Measurements from ENCODE around the gene DCAF8L2. TPM values are rescaled to one million over a fixed set of nuclear protein-coding genes. Genes with fewer than 3 reads are reported as not detected.

The DCAF8L2 gene
- total and polyA plus RNA-seq, 2 of the 13 experiments (the other 11 are each of a cell fraction or from before 2014, with no cell fraction given), result not detected

DNA sequence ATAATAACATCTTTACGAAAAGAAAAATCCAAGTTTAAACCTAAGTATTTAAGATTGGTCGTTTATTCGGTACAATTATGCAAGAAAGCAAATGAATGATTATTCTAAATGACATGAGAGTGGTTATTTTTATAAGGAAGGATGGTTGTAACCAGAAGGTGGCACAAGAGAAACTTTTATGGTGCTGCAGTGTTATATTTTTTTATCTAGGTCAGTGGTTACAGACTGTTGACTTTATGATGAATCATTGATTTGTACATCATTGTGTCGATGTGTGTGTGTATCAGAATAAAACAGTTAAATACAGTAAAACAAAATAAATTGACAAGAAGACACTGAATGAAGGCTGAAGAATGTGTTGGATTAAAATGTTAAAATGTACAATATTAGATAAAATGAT, 9.8 kb downstream of the DCAF8L2 start:
- 26% methylated on average over 4 of the region's 4 CpGs for WGBS (ENCODE audit: low lambda C conversion rate)
- no TSS peak for BruUV-seq (replicated peaks)
- Histone ChIP-seq H3K9me3 (ENCODE audit: low read length) (no peaks in the 10 kb centered on the region), H3K79me2 (ENCODE audit: insufficient read depth, low read length) (no peaks in the 10 kb centered on the region), H3K27ac (ENCODE audit: extremely low read length, insufficient read depth, low read length) (no peak overlapping the region), H3K4me3 (replicated peaks in 1 of 3; ENCODE audit: insufficient read depth in 1 of 3, low read depth in 2 of 3, low read length in 3 of 3) (no peak overlapping the region), H3K27me3 (ENCODE audit: control insufficient read depth in 1 of 2, insufficient read depth in 2 of 2, low read length in 2 of 2) (no peaks in the 10 kb centered on the region), H3K9ac (ENCODE audit: insufficient read depth, low read depth, low read length) (no peak overlapping the region), H4K20me1 (ENCODE audit: insufficient read depth, low read length) (no peaks in the 10 kb centered on the region), H3K36me3 (replicated peaks in 1 of 2; ENCODE audit: control insufficient read depth in 1 of 2, insufficient read depth in 2 of 2, low read length in 2 of 2) (no peaks in the 10 kb centered on the region), H2AFZ (ENCODE audit: low read length) (no peak overlapping the region), H3K4me2 (ENCODE audit: low read depth, low read length) (no peak overlapping the region), H3K4me1 (ENCODE audit: insufficient read depth, low read length) (no peaks in the 10 kb centered on the region)
- intact Hi-C loops (cut with micrococcal nuclease; ENCODE audit: unreplicated experiment), result no loop called here
- FAIRE-seq (peak; percentile 53), ATAC-seq (no peak), DNase-seq (ENCODE audit: low spot score) (peak; percentile 0)
- ChIA-PET POLR2A (no interaction called here), CTCF (ENCODE audit: low intra/inter-chr PET ratio, low total read pairs) (no interaction called here)
- in situ Hi-C loops (cut with HindIII; ENCODE audit: extremely low pct_ligation_motif_present, low pct_unique_long_range_greater_than_20kb), result no loop called here
- TF ChIP-seq IKZF1 (IDR thresholded peaks at IDR 0.05) (no peak), HNF4A (CRISPR knock-in tag; IDR thresholded peaks at IDR 0.05) (no peak), CBX1 (IDR thresholded peaks at IDR 0.05; ENCODE audit: low read depth) (no peak), ZNF816 (CRISPR knock-in tag; IDR thresholded peaks at IDR 0.05; ENCODE audit: borderline replicate concordance) (no peak), ZNF460 (CRISPR knock-in tag; IDR thresholded peaks at IDR 0.05; ENCODE audit: borderline replicate concordance) (no peak), ZBTB7B (CRISPR knock-in tag; IDR thresholded peaks at IDR 0.05) (no peak), ZNF792 (CRISPR knock-in tag; IDR thresholded peaks at IDR 0.05) (no peak), RFX3 (CRISPR knock-in tag; IDR thresholded peaks at IDR 0.05) (no peak), RELA (CRISPR knock-in tag; IDR thresholded peaks at IDR 0.05) (no peak), ZNF34 (CRISPR knock-in tag; IDR thresholded peaks at IDR 0.05; ENCODE audit: borderline replicate concordance) (no peak)
- TF ChIP-seq, protein P1, sequence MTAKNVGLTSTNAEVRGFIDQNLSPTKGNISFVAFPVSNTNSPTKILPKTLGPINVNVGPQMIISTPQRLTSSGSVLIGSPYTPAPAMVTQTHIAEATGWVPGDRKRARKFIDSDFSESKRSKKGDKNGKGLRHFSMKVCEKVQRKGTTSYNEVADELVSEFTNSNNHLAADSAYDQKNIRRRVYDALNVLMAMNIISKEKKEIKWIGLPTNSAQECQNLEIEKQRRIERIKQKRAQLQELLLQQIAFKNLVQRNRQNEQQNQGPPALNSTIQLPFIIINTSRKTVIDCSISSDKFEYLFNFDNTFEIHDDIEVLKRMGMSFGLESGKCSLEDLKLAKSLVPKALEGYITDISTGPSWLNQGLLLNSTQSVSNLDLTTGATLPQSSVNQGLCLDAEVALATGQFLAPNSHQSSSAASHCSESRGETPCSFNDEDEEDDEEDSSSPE (CRISPR knock-in tag; IDR thresholded peaks at IDR 0.05), result no peak
- TF ChIP-seq, protein P2, sequence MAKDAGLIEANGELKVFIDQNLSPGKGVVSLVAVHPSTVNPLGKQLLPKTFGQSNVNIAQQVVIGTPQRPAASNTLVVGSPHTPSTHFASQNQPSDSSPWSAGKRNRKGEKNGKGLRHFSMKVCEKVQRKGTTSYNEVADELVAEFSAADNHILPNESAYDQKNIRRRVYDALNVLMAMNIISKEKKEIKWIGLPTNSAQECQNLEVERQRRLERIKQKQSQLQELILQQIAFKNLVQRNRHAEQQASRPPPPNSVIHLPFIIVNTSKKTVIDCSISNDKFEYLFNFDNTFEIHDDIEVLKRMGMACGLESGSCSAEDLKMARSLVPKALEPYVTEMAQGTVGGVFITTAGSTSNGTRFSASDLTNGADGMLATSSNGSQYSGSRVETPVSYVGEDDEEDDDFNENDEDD (CRISPR knock-in tag; IDR thresholded peaks at IDR 0.05; ENCODE audit: borderline replicate concordance), result no peak
- TF ChIP-seq, protein P3, sequence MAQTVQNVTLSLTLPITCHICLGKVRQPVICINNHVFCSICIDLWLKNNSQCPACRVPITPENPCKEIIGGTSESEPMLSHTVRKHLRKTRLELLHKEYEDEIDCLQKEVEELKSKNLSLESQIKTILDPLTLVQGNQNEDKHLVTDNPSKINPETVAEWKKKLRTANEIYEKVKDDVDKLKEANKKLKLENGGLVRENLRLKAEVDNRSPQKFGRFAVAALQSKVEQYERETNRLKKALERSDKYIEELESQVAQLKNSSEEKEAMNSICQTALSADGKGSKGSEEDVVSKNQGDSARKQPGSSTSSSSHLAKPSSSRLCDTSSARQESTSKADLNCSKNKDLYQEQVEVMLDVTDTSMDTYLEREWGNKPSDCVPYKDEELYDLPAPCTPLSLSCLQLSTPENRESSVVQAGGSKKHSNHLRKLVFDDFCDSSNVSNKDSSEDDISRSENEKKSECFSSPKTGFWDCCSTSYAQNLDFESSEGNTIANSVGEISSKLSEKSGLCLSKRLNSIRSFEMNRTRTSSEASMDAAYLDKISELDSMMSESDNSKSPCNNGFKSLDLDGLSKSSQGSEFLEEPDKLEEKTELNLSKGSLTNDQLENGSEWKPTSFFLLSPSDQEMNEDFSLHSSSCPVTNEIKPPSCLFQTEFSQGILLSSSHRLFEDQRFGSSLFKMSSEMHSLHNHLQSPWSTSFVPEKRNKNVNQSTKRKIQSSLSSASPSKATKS (CRISPR knock-in tag; IDR thresholded peaks at IDR 0.05), result no peak
- TF ChIP-seq, protein P4, sequence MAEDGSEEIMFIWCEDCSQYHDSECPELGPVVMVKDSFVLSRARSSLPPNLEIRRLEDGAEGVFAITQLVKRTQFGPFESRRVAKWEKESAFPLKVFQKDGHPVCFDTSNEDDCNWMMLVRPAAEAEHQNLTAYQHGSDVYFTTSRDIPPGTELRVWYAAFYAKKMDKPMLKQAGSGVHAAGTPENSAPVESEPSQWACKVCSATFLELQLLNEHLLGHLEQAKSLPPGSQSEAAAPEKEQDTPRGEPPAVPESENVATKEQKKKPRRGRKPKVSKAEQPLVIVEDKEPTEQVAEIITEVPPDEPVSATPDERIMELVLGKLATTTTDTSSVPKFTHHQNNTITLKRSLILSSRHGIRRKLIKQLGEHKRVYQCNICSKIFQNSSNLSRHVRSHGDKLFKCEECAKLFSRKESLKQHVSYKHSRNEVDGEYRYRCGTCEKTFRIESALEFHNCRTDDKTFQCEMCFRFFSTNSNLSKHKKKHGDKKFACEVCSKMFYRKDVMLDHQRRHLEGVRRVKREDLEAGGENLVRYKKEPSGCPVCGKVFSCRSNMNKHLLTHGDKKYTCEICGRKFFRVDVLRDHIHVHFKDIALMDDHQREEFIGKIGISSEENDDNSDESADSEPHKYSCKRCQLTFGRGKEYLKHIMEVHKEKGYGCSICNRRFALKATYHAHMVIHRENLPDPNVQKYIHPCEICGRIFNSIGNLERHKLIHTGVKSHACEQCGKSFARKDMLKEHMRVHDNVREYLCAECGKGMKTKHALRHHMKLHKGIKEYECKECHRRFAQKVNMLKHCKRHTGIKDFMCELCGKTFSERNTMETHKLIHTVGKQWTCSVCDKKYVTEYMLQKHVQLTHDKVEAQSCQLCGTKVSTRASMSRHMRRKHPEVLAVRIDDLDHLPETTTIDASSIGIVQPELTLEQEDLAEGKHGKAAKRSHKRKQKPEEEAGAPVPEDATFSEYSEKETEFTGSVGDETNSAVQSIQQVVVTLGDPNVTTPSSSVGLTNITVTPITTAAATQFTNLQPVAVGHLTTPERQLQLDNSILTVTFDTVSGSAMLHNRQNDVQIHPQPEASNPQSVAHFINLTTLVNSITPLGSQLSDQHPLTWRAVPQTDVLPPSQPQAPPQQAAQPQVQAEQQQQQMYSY (CRISPR knock-in tag; IDR thresholded peaks at IDR 0.05), result no peak
- TF ChIP-seq, protein P5, sequence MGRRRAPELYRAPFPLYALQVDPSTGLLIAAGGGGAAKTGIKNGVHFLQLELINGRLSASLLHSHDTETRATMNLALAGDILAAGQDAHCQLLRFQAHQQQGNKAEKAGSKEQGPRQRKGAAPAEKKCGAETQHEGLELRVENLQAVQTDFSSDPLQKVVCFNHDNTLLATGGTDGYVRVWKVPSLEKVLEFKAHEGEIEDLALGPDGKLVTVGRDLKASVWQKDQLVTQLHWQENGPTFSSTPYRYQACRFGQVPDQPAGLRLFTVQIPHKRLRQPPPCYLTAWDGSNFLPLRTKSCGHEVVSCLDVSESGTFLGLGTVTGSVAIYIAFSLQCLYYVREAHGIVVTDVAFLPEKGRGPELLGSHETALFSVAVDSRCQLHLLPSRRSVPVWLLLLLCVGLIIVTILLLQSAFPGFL (CRISPR knock-in tag; IDR thresholded peaks at IDR 0.05), result no peak
- TF ChIP-seq, protein P6, sequence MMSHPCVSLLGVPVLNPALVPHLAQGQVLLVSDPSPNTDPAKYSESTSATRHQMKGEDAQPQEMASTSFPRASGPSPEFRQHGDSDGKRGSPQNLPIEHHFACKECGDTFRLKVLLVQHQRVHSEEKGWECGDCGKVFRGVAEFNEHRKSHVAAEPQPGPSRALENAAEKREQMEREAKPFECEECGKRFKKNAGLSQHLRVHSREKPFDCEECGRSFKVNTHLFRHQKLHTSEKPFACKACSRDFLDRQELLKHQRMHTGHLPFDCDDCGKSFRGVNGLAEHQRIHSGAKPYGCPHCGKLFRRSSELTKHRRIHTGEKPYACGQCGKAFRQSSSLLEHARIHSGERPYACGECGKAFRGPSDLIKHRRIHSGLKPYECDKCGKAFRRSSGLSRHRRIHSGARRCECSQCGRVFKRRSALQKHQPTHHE (CRISPR knock-in tag; IDR thresholded peaks at IDR 0.05; ENCODE audit: borderline replicate concordance), result no peak

Measured in HepG2 (cell line).